ENCODE data around the gene NUP210L. TPM values are rescaled to one million over a fixed set of nuclear protein-coding genes. Genes with fewer than 3 reads are reported as not detected.
A peak's percentile ranks its signal among the peaks of the same experiment; 100 is the strongest.

The NUP210L gene
- total RNA-seq, 4 donors from 2014 or later, result 0.22 TPM; not detected in 3

DNA sequence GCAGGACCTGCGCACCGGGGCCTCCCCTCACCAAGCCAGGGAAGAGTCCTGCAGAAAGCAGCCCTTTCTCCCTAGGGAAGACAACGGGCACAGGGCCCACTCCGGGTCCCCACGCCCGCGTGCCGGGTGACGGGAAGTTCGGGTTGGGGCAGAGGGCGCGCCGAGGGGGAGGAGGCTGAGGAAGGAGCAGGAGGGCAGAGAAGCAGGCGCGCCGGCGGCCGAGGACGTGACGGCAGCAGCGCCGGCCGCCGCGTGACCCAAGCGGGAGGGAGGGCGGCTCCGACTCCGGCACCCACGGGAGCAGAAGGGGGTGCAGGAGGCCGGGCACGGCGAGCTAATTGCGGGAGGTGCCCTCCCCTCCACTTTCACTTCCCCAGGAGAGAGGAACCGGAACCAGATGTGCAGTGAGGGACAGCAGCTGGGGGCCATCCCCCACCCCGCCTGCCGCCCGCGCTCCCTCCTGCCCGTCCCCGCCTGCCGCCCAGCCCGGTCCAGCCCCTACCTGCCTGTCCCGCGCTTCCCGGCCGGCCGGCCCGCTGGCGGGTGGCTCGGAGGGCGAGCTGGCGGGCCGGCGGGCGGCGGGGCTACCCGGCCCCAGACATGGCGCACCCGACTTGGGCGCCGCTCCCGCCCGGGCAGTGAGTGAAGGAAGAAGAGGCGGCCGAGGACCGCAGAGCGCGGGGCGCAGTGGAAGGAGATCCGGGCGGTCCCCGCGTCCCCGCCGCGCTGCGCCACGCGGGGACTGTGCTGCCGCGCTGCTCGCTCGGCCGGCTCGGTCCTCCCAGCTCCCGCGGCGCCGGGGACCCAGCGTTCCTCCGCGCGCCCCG lies 208.9 kb downstream of the NUP210L start:
- TF ChIP-seq CTCF (IDR thresholded peaks at IDR 0.05; ENCODE audit: low read depth), result no peak

GRCh38 chr1:153945131-153945794 lies 209.6 kb downstream of the NUP210L start:
- no peak for TF ChIP-seq CTCF (IDR thresholded peaks at IDR 0.05; ENCODE audit: low read depth)

DNA sequence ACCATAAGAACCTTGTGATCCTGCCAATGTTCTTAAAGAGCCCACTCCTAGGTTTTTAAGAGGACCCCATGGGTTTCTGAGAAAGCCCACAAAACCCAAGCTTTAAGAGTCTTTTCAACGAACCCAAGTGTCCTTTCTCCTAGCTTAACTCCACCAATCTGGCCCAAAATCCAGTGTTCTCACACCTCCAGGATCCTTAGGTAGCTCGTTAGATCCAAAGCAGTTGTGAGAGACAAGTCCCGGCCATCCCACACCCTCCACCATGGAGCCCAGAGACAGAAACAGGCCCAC lies 210.1 kb downstream of the NUP210L start:
- no peak for TF ChIP-seq CTCF (IDR thresholded peaks at IDR 0.05; ENCODE audit: low read depth)

DNA sequence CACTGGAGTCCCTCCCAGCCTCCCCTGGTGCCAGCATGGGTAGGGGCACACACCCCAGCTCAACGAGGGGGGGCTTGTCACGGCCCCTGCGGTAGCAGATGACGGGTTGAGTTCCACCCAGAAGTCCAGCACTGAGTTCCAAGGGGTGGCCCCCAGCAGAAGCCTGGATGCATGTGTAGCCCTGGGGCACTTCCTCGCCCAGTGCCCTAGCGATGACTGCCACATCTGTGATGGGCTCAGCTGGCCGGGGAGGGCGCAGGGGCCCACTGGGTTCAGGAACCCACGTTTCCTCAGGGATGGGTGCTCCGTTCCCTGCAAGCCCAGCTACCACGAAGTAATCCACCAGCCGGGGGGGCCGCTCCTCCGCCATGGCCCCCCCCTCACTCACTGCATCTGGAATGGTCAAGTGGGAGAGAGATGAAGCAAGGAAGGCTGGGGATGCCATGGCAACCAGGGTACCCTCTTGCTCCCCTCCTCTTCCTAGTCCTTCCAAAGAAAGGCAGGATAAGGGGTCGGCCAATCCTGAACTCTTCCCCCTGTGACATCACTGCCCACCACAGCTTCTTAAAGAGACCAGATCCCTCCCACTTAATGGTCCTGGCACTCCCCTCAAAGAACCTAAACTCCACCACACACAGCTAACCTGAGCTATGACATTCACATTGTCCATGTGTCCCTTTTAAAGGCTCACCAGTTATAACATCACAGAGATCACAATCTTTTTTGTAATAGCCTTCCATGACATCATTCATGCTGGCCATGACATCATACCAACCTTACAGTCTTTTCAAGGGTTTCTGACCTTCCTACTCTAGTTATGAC lies 210.7 kb downstream of the NUP210L start:
- no peak for TF ChIP-seq CTCF (IDR thresholded peaks at IDR 0.05; ENCODE audit: low read depth)

DNA sequence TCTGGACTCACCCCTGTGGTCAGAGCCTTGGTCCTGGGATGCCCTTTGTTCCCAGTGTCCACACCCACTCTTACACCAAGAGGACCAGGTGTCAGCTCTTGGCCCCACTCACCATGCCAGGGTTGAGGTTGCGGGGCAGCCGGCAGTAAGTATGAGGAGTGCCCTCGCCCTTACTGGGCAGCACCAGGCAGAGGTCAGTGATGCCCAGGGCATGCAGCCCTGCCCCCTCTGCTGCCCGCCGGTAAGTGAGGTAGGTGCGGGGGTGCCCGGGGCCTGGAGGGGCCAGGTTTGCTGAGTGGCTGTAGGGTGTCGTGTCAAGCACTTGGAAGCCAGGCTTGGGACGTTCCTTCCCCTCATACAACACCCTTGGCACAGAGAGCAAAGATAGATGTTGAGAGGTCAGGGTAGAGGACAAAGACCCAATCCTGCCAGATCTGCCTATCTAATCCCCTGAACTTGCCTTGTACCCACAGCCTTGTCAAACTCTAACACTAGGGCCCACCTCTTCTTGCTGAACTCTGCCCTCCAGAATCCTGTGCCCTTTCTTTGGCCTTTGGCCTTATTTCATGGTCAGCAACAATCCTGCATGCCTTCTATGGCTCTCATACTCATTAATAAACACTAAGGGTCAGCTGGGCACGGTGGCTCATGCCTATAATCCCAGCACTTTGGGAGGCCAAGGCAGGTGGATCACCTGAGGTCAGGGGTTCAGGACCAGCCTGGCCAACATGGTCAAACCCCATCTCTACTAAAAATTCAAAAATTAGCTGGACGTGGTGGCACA lies 211.9 kb downstream of the NUP210L start:
- no peak for TF ChIP-seq CTCF (IDR thresholded peaks at IDR 0.05; ENCODE audit: low read depth)

Small RNAs within 50 kb of the gene (small RNA-seq; reads per million reads assigned to genes)
- gene MIR190B, result 1.6 reads per million, percentile 23 among the genes with 10 or more reads in this experiment
- gene MIR5698, result not detected
- gene MIR6737, result not detected
- gene RNU6-179P, result not detected

Other genes with a start within 250 kb of the NUP210L start
- gene GATAD2B, start 232.1 kb downstream of the NUP210L start, total RNA-seq, result 10 to 100 TPM; 14.3 to 22.3 (median 18.1) TPM
- 10 to 100 TPM; 33.8 to 67.6 (median 43.6) TPM for gene DENND4B, start 208.4 kb downstream of the NUP210L start, total RNA-seq
- 10 to 100 TPM; 17.7 to 95.5 (median 18.0) TPM for gene CRTC2, start 196.5 kb downstream of the NUP210L start, total RNA-seq
- gene SLC39A1, start 191.5 kb downstream of the NUP210L start, total RNA-seq, result 100 to 1,000 TPM in 1 of 4 donors, 10 to 100 TPM in 3; 44.3 to 113 (median 82.5) TPM
- 10 to 100 TPM in 1 of 4 donors, 1 to 10 TPM in 3; 4.7 to 12.1 (median 8.7) TPM for gene CREB3L4, start 187.2 kb downstream of the NUP210L start, total RNA-seq
- gene JTB, start 177.4 kb downstream of the NUP210L start, total RNA-seq, result 100 to 1,000 TPM; 183 to 201 (median 198) TPM
- 10 to 100 TPM; 40.1 to 97.9 (median 64.1) TPM for gene RAB13, start 168.7 kb downstream of the NUP210L start, total RNA-seq
- 1,000 to 10,000 TPM; 1,809 to 3,638 (median 2,450) TPM for gene RPS27, start 164.3 kb downstream of the NUP210L start, total RNA-seq
- 100 to 1,000 TPM; 208 to 305 (median 294) TPM for gene TPM3, start 37.0 kb upstream of the NUP210L start, total RNA-seq
- not detected for gene CFAP141, start 51.3 kb upstream of the NUP210L start, total RNA-seq
- gene UBAP2L, start 65.9 kb upstream of the NUP210L start, total RNA-seq, result 10 to 100 TPM; 58.8 to 75.7 (median 64.7) TPM
- gene HAX1, start 117.6 kb upstream of the NUP210L start, total RNA-seq, result 100 to 1,000 TPM in 1 of 4 donors, 10 to 100 TPM in 3; 84.9 to 105 (median 89.9) TPM
- gene AQP10, start 166.0 kb upstream of the NUP210L start, total RNA-seq, result not detected
- gene ATP8B2, start 170.5 kb upstream of the NUP210L start, total RNA-seq, result 10 to 100 TPM; 39.6 to 46.5 (median 44.6) TPM

All from subcutaneous adipose tissue (tissue), 4 donors.